Ovary (tissue), 3 donors: ENCODE results near the gene SLC3A2.

Experiments
- EP300 ChIP-seq: sonication (generic); formaldehyde crosslinking; IDR thresholded peaks from one replicate; pipeline ENCODE4 v1.6.1; 2017; ENCODE audit warnings: antibody characterized with exemption
- POLR2A ChIP-seq: fragments of 450-650 bp; IDR thresholded peaks from one replicate; pipeline ENCODE4 v1.6.1; 2017; ENCODE audit warnings: antibody characterized with exemption, mild to moderate bottlenecking, moderate library complexity
- TF ChIP-seq, protein P1 (sequence below), 3 donors: fragments of 450-650 bp in 2 of 3; fragments of 200-600 bp in 1 of 3; IDR thresholded peaks; one replicate each; pipeline versions ENCODE4 v1.5.1 to v1.8.0; 2016 to 2022; ENCODE audit warnings: antibody characterized with exemption in 3 of 3, mild to moderate bottlenecking in 1 of 3
- donor health status: DM: no; HTN: no; CAD: no.

DNA sequence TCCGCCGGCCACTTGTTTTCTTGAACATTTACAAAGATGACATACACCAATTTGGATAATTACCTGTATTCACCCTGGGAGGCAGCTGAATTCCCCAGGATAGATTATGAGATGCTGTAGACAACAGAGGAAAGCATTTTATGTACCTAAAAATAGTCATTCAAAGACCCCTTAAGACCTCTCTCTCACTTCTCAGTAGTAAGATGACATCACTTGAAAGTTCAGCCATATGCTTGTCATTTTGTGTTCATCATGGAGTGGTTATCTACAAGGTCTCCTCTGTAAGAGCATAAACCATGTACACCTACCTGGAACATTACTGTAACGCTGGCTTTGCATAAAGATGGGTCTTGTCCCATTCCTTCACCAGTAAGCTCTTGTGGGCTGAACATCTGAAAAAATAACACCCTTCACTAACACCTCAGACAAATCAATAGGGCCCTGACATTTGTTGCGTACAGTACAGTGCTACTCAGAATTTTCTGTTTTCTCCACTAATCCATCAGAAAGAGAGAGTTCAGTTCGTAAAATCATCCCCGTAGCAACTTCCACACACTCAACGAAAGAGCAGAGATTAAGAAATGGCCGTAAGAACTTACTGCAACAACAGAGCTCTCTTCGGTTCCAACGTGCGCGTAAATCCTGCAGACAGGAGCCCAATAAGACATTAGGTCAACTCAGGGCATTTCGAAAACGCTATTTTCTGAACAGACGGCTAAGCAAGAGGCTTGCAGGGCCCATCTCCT, 25.7 kb upstream of the SLC3A2 start:
- TF ChIP-seq, protein P1, sequence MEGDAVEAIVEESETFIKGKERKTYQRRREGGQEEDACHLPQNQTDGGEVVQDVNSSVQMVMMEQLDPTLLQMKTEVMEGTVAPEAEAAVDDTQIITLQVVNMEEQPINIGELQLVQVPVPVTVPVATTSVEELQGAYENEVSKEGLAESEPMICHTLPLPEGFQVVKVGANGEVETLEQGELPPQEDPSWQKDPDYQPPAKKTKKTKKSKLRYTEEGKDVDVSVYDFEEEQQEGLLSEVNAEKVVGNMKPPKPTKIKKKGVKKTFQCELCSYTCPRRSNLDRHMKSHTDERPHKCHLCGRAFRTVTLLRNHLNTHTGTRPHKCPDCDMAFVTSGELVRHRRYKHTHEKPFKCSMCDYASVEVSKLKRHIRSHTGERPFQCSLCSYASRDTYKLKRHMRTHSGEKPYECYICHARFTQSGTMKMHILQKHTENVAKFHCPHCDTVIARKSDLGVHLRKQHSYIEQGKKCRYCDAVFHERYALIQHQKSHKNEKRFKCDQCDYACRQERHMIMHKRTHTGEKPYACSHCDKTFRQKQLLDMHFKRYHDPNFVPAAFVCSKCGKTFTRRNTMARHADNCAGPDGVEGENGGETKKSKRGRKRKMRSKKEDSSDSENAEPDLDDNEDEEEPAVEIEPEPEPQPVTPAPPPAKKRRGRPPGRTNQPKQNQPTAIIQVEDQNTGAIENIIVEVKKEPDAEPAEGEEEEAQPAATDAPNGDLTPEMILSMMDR (IDR thresholded peaks at IDR 0.05) = no peak
- no peak for TF ChIP-seq POLR2A
- TF ChIP-seq EP300 = no peak
